CD4-positive, alpha-beta T cell (primary cell): ENCODE measurements around the gene HSCB. TPM values are rescaled to one million over a fixed set of nuclear protein-coding genes. Genes with fewer than 3 reads are reported as not detected.

Experiments
- ATAC-seq: fragments of 200-7000 bp; cut with Tn5 transposase; one replicate; pipeline ENCODE4 v1.10.0; 2022; ENCODE audit warnings: mild to moderate bottlenecking; ENCODE audit not compliant: poor library complexity
- CTCF ChIA-PET: fragments of 350-600 bp; sonication (Branson Sonifier 250); formaldehyde crosslinking; loops from one replicate; lab custom pipeline; 2021; ENCODE audit warnings: antibody characterized with exemption, inconsistent platforms; lab: Charles Lee
- POLR2A ChIA-PET: fragments of 350-600 bp; sonication (Branson Sonifier 250); formaldehyde crosslinking; loops from one replicate; lab custom pipeline; 2021; ENCODE audit warnings: antibody characterized with exemption, inconsistent platforms; lab: Charles Lee
- DNase-seq, 14 experiments: peaks; one replicate each; pipeline ENCODE4 v3.0.0-alpha.2; 2013 to 2020; ENCODE audit warnings: mixed read lengths in 2 of 14
- H3K27ac ChIP-seq, 2 donors: one replicate each; pipeline versions ENCODE4 v1.5.1 to v1.7.0; 2013; ENCODE audit warnings: low read length in 2 of 2, low read depth in 1 of 2, mild to moderate bottlenecking in 1 of 2
- H3K27me3 ChIP-seq, 2 experiments: 1 replicate in 1 of 2; 2 replicates in 1 of 2; pipeline versions ENCODE4 v1.6.1 to v1.7.0; 2013; ENCODE audit warnings: low read length in 2 of 2, control low read depth in 1 of 2, mild to moderate bottlenecking in 1 of 2, moderate library complexity in 1 of 2; ENCODE audit not compliant: insufficient read depth in 2 of 2, control insufficient read depth in 1 of 2
- H3K36me3 ChIP-seq: one replicate; pipeline ENCODE4 v1.6.1; 2013; ENCODE audit warnings: low read length, control low read depth; ENCODE audit not compliant: insufficient read depth
- H3K4me1 ChIP-seq: one replicate; pipeline ENCODE4 v1.6.1; 2013; ENCODE audit warnings: low read length, control low read depth; ENCODE audit not compliant: insufficient read depth
- H3K4me3 ChIP-seq: one replicate; pipeline ENCODE4 v1.5.1; 2013; ENCODE audit warnings: mild to moderate bottlenecking, low read length, moderate library complexity
- H3K9me3 ChIP-seq, 2 experiments: 1 replicate in 1 of 2; 2 replicates in 1 of 2; pipeline versions ENCODE4 v1.6.1 to v1.7.0; 2013; ENCODE audit warnings: low read length in 2 of 2, mild to moderate bottlenecking in 2 of 2, control low read depth in 1 of 2, moderate library complexity in 1 of 2; ENCODE audit not compliant: control insufficient read depth in 1 of 2, insufficient read depth in 1 of 2
- H3K27ac Mint-ChIP-seq: one replicate; pipeline ENCODE4 v1.8.0; 2020; ENCODE audit warnings: mixed read lengths
- H3K27me3 Mint-ChIP-seq: one replicate; pipeline ENCODE4 v1.8.0; 2021; ENCODE audit warnings: mixed read lengths
- H3K36me3 Mint-ChIP-seq: one replicate; pipeline ENCODE4 v1.8.0; 2021; ENCODE audit warnings: low read depth, mixed read lengths
- H3K4me1 Mint-ChIP-seq: one replicate; pipeline ENCODE4 v1.8.0; 2021; ENCODE audit warnings: low read depth, mixed read lengths
- H3K4me3 Mint-ChIP-seq: one replicate; pipeline ENCODE4 v1.8.0; 2020; ENCODE audit warnings: mild to moderate bottlenecking, mixed read lengths
- H3K9me3 Mint-ChIP-seq: one replicate; pipeline ENCODE4 v1.8.0; 2020; ENCODE audit warnings: mixed read lengths
- CTCF ChIP-seq: fragments of 200-600 bp; IDR thresholded peaks from one replicate; pipeline ENCODE4 v1.8.0; 2022; ENCODE audit warnings: antibody characterized with exemption, mild to moderate bottlenecking
- intact Hi-C, 2 experiments: fragments of 100-400 bp; cut with DNase I in 1 of 2; cut with micrococcal nuclease in 1 of 2; formaldehyde crosslinking; loops; one replicate each; pipeline versions ENCODE4 v1.15.1 to v1.9.0; 2023 to 2025; cut with DNase I, micrococcal nuclease
- total RNA-seq, 174 experiments: library from RNA in 2 of 174; stranded (reverse) in 2 of 174; gene quantifications; one replicate each; pipeline ENCODE4 v1.2.3 and lab custom pipeline; 2021 to 2026

HSCB gene
- total RNA-seq, 2 experiments from 2014 or later: 3.4 to 3.7 TPM

GRCh38 chr22:28768701-28769393, 27.0 kb downstream of the HSCB start:
- intact Hi-C loops: no loop called here
- Histone ChIP-seq H3K4me3 (no peak overlapping the region), H3K9me3 (no peaks in the 10 kb centered on the region), H3K4me1 (peaks cover 15% of the 10 kb centered on the region), H3K27ac (no peak overlapping the region), H3K36me3 (no peaks in the 10 kb centered on the region), H3K27me3 (no peaks in the 10 kb centered on the region)
- TF ChIP-seq CTCF: no peak
- no peak for DNase-seq
- Mint-ChIP-seq H3K4me1 (peaks cover 11% of the 10 kb centered on the region), H3K9me3 (no peaks in the 10 kb centered on the region), H3K27ac (no peak overlapping the region), H3K36me3 (peaks cover 7% of the 10 kb centered on the region), H3K27me3 (no peaks in the 10 kb centered on the region), H3K4me3 (no peak overlapping the region)
- ChIA-PET CTCF (no interaction called here), POLR2A (no interaction called here)
- ATAC-seq: no peak

GRCh38 chr22:28769394-28770085, 27.7 kb downstream of the HSCB start:
- ChIA-PET CTCF (no interaction called here), POLR2A (interaction anchor here (5.1 kb wide), 1 partner anchor 31 kb away, joined by 50 read pairs; the partner anchor contains the start of gene XBP1)
- Histone ChIP-seq H3K9me3 (no peaks in the 10 kb centered on the region), H3K36me3 (no peaks in the 10 kb centered on the region), H3K4me3 (no peak overlapping the region), H3K27me3 (no peaks in the 10 kb centered on the region), H3K27ac (no peak overlapping the region), H3K4me1 (peaks cover 22% of the 10 kb centered on the region)
- ATAC-seq (no peak), DNase-seq (no peak)
- peaks cover 14% of the 10 kb centered on the region for H3K4me1 Mint-ChIP-seq
- no peaks in the 10 kb centered on the region for H3K27me3 Mint-ChIP-seq
- H3K27ac Mint-ChIP-seq: no peak overlapping the region
- peak overlapping the region; percentile 76 for H3K4me3 Mint-ChIP-seq
- no peak for TF ChIP-seq CTCF
- H3K9me3 Mint-ChIP-seq: no peaks in the 10 kb centered on the region
- H3K36me3 Mint-ChIP-seq: peaks cover 10% of the 10 kb centered on the region
- intact Hi-C loops: loop anchor here in 1 of 2 experiments (10.0 kb wide), 1 partner anchor 855 kb away; the partner anchor contains the start of gene PITPNB

GRCh38 chr22:28771195-28771791, 29.5 kb downstream of the HSCB start:
- Histone ChIP-seq H3K4me3 (no peak overlapping the region), H3K9me3 (no peaks in the 10 kb centered on the region), H3K36me3 (peaks cover 4% of the 10 kb centered on the region), H3K27ac (no peak overlapping the region), H3K27me3 (no peaks in the 10 kb centered on the region), H3K4me1 (peaks cover 33% of the 10 kb centered on the region)
- Mint-ChIP-seq H3K9me3 (no peaks in the 10 kb centered on the region), H3K4me1 (peaks cover 26% of the 10 kb centered on the region), H3K27ac (no peak overlapping the region), H3K27me3 (no peaks in the 10 kb centered on the region), H3K36me3 (peaks cover 26% of the 10 kb centered on the region), H3K4me3 (peak overlapping the region; percentile 39)
- no peak for ATAC-seq
- ChIA-PET CTCF (interaction anchor here (1.0 kb wide), 1 partner anchor 31 kb away, joined by 3 read pairs; no protein-coding TSS in a partner anchor), POLR2A (interaction anchor here (5.1 kb wide), 1 partner anchor 29 kb away, joined by 50 read pairs; the partner anchor contains the start of gene XBP1)
- TF ChIP-seq CTCF: no peak
- no peak for DNase-seq
- intact Hi-C loops: loop anchor here in 1 of 2 experiments (10.0 kb wide), 1 partner anchor 856 kb away; the partner anchor contains the start of gene PITPNB
